Testis (tissue), 2 donors: ENCODE measurements around the gene VWA3B.

Experiments used
- CTCF ChIP-seq, 3 experiments: fragments of 450-650 bp in 2 of 3; fragments of 200-600 bp in 1 of 3; sonication (generic) in 1 of 3; IDR thresholded peaks; one replicate each; pipeline ENCODE4 v1.5.1; 2016 to 2019; ENCODE audit warnings: antibody characterized with exemption in 3 of 3, mild to moderate bottlenecking in 2 of 3, moderate library complexity in 1 of 3
- POLR2A ChIP-seq: fragments of 450-650 bp; IDR thresholded peaks from one replicate; pipeline ENCODE4 v1.6.1; 2017; ENCODE audit warnings: antibody characterized with exemption, mild to moderate bottlenecking, moderate library complexity

DNA sequence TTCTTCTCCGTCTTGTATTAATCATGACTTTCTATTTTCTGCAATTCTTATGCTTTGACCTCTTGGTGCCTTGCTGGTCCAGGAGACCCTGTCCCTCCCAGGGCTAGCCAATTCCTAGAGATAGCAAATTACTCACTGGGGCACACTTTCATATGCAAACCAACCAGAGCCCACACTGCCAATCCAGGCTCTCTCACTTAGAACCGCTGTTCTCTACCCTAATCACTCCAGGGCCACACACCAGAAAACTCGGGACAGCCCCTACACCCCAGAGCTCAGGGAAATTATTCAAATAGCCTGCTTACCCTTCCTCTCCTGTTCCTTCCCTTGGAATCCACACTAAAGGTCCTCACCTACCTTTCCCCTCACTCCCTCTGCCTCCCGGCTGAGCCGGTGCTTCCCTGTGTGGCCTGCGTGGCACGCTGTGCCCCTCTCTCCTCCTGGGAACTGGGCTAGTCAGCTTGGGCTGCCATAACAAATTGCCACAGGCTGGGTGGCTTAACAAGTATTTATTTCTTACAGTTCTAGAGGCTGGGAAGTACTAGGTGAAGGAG lies 41.7 kb downstream of the VWA3B start:
- TF ChIP-seq CTCF (IDR thresholded peaks at IDR 0.05) (no peak), POLR2A (no peak)
